MM.1S (cell line): ENCODE results near the gene RASGRP1.

Experiments used
- DNase-seq: peaks from one replicate; pipeline ENCODE4 v3.0.0-alpha.2; 2015
- H2AFZ ChIP-seq: fragments of 300-600 bp; sonication (generic); 2 replicates; pipeline ENCODE4 v1.6.0; 2016; ENCODE audit warnings: antibody characterized with exemption, low read length
- H3F3A ChIP-seq: fragments of 300-600 bp; sonication (generic); 2 replicates; pipeline ENCODE4 v1.6.1; 2016; ENCODE audit warnings: mild to moderate bottlenecking, antibody characterized with exemption, low read length, moderate library complexity, mixed read lengths; ENCODE audit not compliant: insufficient read depth
- H3K27ac ChIP-seq: fragments of 300-600 bp; sonication (generic); 2 replicates; pipeline ENCODE4 v1.5.1; 2016; ENCODE audit warnings: mild to moderate bottlenecking, low read length
- H3K27me3 ChIP-seq: fragments of 300-600 bp; sonication (generic); replicated peaks from 2 replicates; pipeline ENCODE4 v1.6.0; 2016; ENCODE audit warnings: low read length; ENCODE audit not compliant: insufficient read depth
- H3K36me3 ChIP-seq: fragments of 300-600 bp; sonication (generic); replicated peaks from 2 replicates; pipeline ENCODE4 v1.6.1; 2016; ENCODE audit warnings: mild to moderate bottlenecking, low read length, mixed read lengths; ENCODE audit not compliant: insufficient read depth
- H3K4me1 ChIP-seq: fragments of 300-600 bp; sonication (generic); 2 replicates; pipeline ENCODE4 v1.6.1; 2016; ENCODE audit warnings: low read length, mixed read lengths
- H3K4me2 ChIP-seq: fragments of 300-600 bp; sonication (generic); 2 replicates; pipeline ENCODE4 v1.6.0; 2016; ENCODE audit warnings: low read depth, low read length
- H3K4me3 ChIP-seq: fragments of 300-600 bp; sonication (generic); 2 replicates; pipeline ENCODE4 v1.5.1; 2016; ENCODE audit warnings: low read length, mixed read lengths
- H3K79me2 ChIP-seq: fragments of 300-600 bp; sonication (generic); 2 replicates; pipeline ENCODE4 v1.6.1; 2016; ENCODE audit warnings: mixed run types, low read length, mixed read lengths
- H3K9ac ChIP-seq: fragments of 300-600 bp; sonication (generic); 2 replicates; pipeline ENCODE4 v1.6.1; 2016; ENCODE audit warnings: low read length, mixed read lengths
- H3K9me2 ChIP-seq: fragments of 300-600 bp; sonication (generic); replicated peaks from 2 replicates; pipeline ENCODE4 v1.6.1; 2016; ENCODE audit warnings: mild to moderate bottlenecking, low read length, mixed read lengths; ENCODE audit not compliant: insufficient read depth
- H3K9me3 ChIP-seq: fragments of 300-600 bp; sonication (generic); replicated peaks from 2 replicates; pipeline ENCODE4 v1.6.1; 2016; ENCODE audit warnings: mild to moderate bottlenecking, low read length, mixed read lengths; ENCODE audit not compliant: insufficient read depth
- H4K20me1 ChIP-seq: fragments of 300-600 bp; sonication (generic); 2 replicates; pipeline ENCODE4 v1.6.1; 2016; ENCODE audit warnings: mild to moderate bottlenecking, low read length, moderate library complexity, mixed read lengths; ENCODE audit not compliant: insufficient read depth
- EZH2 ChIP-seq: fragments of 300-600 bp; sonication (generic); optimal IDR thresholded peaks from 2 replicates; pipeline ENCODE3; 2017; ENCODE audit warnings: low read depth, mild to moderate bottlenecking, antibody characterized with exemption, low read length, mixed read lengths
- EZH2phosphoT487 ChIP-seq: fragments of 300-600 bp; sonication (generic); IDR thresholded peaks from 2 replicates; pipeline ENCODE4 v1.6.1; 2018; ENCODE audit warnings: antibody characterized with exemption, low read length
- TF ChIP-seq, protein P1 (sequence below): fragments of 300-600 bp; sonication (generic); IDR thresholded peaks from 2 replicates; pipeline ENCODE4 v1.5.1; 2016; ENCODE audit warnings: antibody characterized with exemption, low read length, mixed read lengths

Gene RASGRP1

GRCh38 chr15:38455092-38455491 lies 109.5 kb downstream of the RASGRP1 start:
- Histone ChIP-seq H3K4me2 (peak overlapping the region; percentile 97), H3K27me3 (no peaks in the 10 kb centered on the region), H3K79me2 (peaks cover 55% of the 10 kb centered on the region), H3K27ac (peak overlapping the region; percentile 99; the same call in 1 of the 2 replicates), H3K4me1 (peaks cover 6% of the 10 kb centered on the region), H3F3A (peaks cover 20% of the 10 kb centered on the region), H4K20me1 (0 out of 2 replicates have a peak, but pooled peaks cover 2% of the 10 kb centered on the region), H3K4me3 (peak overlapping the region; percentile 84), H3K9me3 (no peaks in the 10 kb centered on the region), H3K36me3 (no peaks in the 10 kb centered on the region), H3K9ac (peak overlapping the region; percentile 95), H3K9me2 (no peaks in the 10 kb centered on the region), H2AFZ (peak overlapping the region; percentile 21)
- TF ChIP-seq EZH2phosphoT487 (no peak), EZH2 (no peak)
- TF ChIP-seq, protein P1, sequence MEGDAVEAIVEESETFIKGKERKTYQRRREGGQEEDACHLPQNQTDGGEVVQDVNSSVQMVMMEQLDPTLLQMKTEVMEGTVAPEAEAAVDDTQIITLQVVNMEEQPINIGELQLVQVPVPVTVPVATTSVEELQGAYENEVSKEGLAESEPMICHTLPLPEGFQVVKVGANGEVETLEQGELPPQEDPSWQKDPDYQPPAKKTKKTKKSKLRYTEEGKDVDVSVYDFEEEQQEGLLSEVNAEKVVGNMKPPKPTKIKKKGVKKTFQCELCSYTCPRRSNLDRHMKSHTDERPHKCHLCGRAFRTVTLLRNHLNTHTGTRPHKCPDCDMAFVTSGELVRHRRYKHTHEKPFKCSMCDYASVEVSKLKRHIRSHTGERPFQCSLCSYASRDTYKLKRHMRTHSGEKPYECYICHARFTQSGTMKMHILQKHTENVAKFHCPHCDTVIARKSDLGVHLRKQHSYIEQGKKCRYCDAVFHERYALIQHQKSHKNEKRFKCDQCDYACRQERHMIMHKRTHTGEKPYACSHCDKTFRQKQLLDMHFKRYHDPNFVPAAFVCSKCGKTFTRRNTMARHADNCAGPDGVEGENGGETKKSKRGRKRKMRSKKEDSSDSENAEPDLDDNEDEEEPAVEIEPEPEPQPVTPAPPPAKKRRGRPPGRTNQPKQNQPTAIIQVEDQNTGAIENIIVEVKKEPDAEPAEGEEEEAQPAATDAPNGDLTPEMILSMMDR, result no peak
- no peak for DNase-seq

GRCh38 chr15:38454696-38455090 lies 109.9 kb downstream of the RASGRP1 start:
- Histone ChIP-seq H3K9me3 (no peaks in the 10 kb centered on the region), H4K20me1 (0 out of 2 replicates have a peak, but pooled peaks cover 2% of the 10 kb centered on the region), H3K27ac (peak overlapping the region; percentile 99), H2AFZ (peak overlapping the region; percentile 21), H3K4me2 (peak overlapping the region; percentile 97), H3K27me3 (no peaks in the 10 kb centered on the region), H3K9me2 (no peaks in the 10 kb centered on the region), H3K4me3 (peak overlapping the region; percentile 84), H3K9ac (peak overlapping the region; percentile 95), H3K4me1 (peaks cover 6% of the 10 kb centered on the region), H3F3A (peaks cover 20% of the 10 kb centered on the region), H3K79me2 (peaks cover 51% of the 10 kb centered on the region), H3K36me3 (no peaks in the 10 kb centered on the region)
- no peak for DNase-seq
- TF ChIP-seq EZH2 (no peak), EZH2phosphoT487 (no peak)
- TF ChIP-seq, protein P1, result no peak

GRCh38 chr15:38453971-38454695 lies 110.5 kb downstream of the RASGRP1 start, which contains the start of gene FAM98B:
Gene FAM98B, plus strand, starts transcription at chr15:38454127. Its CDS starts 35 bp downstream, at chr15:38454162.
- H3K27ac ChIP-seq, result peak within 1 kb of the TSS; percentile 99
- H4K20me1 ChIP-seq, result 0 out of 2 replicates have a peak, but pooled peaks cover 2% of the 10 kb centered on the region
- H3K9ac ChIP-seq, result peak within 1 kb of the TSS; percentile 95
- H3K4me2 ChIP-seq, result peak within 1 kb of the TSS; percentile 97
- H3K27me3 ChIP-seq, result no peaks in the 10 kb centered on the region
- peak within 1 kb of the TSS; percentile 92 for H2AFZ ChIP-seq
- H3K79me2 ChIP-seq, result peaks cover 45% of the 10 kb centered on the region
- no peaks in the 10 kb centered on the region for H3K9me3 ChIP-seq
- H3K9me2 ChIP-seq, result no peaks in the 10 kb centered on the region
- H3F3A ChIP-seq, result peaks cover 20% of the 10 kb centered on the region
- H3K36me3 ChIP-seq, result no peaks in the 10 kb centered on the region
- TF ChIP-seq, protein P1, result peak; percentile 35
- TF ChIP-seq EZH2phosphoT487, result no peak
- H3K4me3 ChIP-seq, result peak within 1 kb of the TSS; percentile 84
- H3K4me1 ChIP-seq, result peaks cover 6% of the 10 kb centered on the region
- DNase-seq, result peak; percentile 94
